ENCODE results near the gene CRADD. TPM values are rescaled to one million over a fixed set of nuclear protein-coding genes. Genes with fewer than 3 reads are reported as not detected.
"Not testable (repeated sequence)": the region's sequence is repeated elsewhere in the genome, so short reads cannot be mapped to it uniquely, and the experiment has no call there.

CRADD gene
- polyA plus RNA-seq, 1 donor, result 19.3 TPM

- Histone ChIP-seq H3K27ac (ENCODE audit: low read length) (no peak overlapping the region), H3K4me1 (ENCODE audit: control insufficient read depth, insufficient read depth, low read length) (no peaks in the 10 kb centered on the region), H3K27me3 (ENCODE audit: control insufficient read depth, insufficient read depth, low read length) (no peaks in the 10 kb centered on the region), H3K36me3 (ENCODE audit: control insufficient read depth, insufficient read depth, low read length) (no peaks in the 10 kb centered on the region), H3K4me3 (ENCODE audit: low read length) (no peak overlapping the region), H3K9me3 (ENCODE audit: control insufficient read depth, low read depth, low read length) (peaks cover 7% of the 10 kb centered on the region)
- WGBS (ENCODE audit: insufficient coverage, low lambda C conversion rate), result 95% methylated on average over 2 of the region's 4 CpGs
- no peak for DNase-seq
These were observed 249.1 kb downstream of the CRADD start for GRCh38 chr12:93926237-93926636.

- DNase-seq; H3K4me1 ChIP-seq (ENCODE audit: control insufficient read depth, insufficient read depth, low read length); H3K27ac ChIP-seq (ENCODE audit: low read length); H3K36me3 ChIP-seq (ENCODE audit: control insufficient read depth, insufficient read depth, low read length); H3K27me3 ChIP-seq (ENCODE audit: control insufficient read depth, insufficient read depth, low read length); H3K9me3 ChIP-seq (ENCODE audit: control insufficient read depth, low read depth, low read length); H3K4me3 ChIP-seq (ENCODE audit: low read length): not testable (repeated sequence)
- no CpG with 5 or more reads among the region's 4 CpGs for WGBS (ENCODE audit: insufficient coverage, low lambda C conversion rate)
These were observed 251.9 kb downstream of the CRADD start for GRCh38 chr12:93929081-93929480.

GRCh38 chr12:93937812-93938211 is 260.6 kb downstream of the CRADD start:
- Histone ChIP-seq H3K9me3 (ENCODE audit: control insufficient read depth, low read depth, low read length) (peaks cover 6% of the 10 kb centered on the region), H3K27me3 (ENCODE audit: control insufficient read depth, insufficient read depth, low read length) (no peaks in the 10 kb centered on the region), H3K4me3 (ENCODE audit: low read length) (no peak overlapping the region), H3K36me3 (ENCODE audit: control insufficient read depth, insufficient read depth, low read length) (no peaks in the 10 kb centered on the region), H3K4me1 (ENCODE audit: control insufficient read depth, insufficient read depth, low read length) (no peaks in the 10 kb centered on the region), H3K27ac (ENCODE audit: low read length) (no peak overlapping the region)
- no CpG with 5 or more reads among the region's 7 CpGs for WGBS (ENCODE audit: insufficient coverage, low lambda C conversion rate)
- DNase-seq, result no peak

DNA sequence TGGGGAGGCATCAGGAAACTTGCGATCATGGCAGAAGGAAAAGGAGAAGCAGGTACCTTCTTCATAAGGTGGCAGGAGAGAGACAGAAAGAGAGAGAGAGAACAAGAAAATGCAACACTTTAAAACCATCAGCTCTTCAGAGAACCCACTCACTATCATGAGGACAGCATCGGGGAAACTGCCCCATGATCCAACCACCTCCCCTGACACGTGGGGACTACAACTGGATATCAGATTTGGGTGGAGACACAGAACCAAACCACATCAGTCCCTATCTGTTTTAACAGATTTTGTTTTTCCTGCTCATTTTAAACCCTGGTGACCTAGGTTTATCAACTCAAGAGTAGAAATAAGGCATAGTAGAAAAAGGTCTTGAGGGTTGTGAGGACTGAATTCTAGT is 261.1 kb downstream of the CRADD start:
- H3K36me3 ChIP-seq (ENCODE audit: control insufficient read depth, insufficient read depth, low read length), result no peaks in the 10 kb centered on the region
- 100% methylated on average over 1 of the region's 3 CpGs for WGBS (ENCODE audit: insufficient coverage, low lambda C conversion rate)
- no peaks in the 10 kb centered on the region for H3K4me1 ChIP-seq (ENCODE audit: control insufficient read depth, insufficient read depth, low read length)
- no peaks in the 10 kb centered on the region for H3K27me3 ChIP-seq (ENCODE audit: control insufficient read depth, insufficient read depth, low read length)
- DNase-seq, result no peak
- no peak overlapping the region for H3K27ac ChIP-seq (ENCODE audit: low read length)
- no peak overlapping the region for H3K4me3 ChIP-seq (ENCODE audit: low read length)
- H3K9me3 ChIP-seq (ENCODE audit: control insufficient read depth, low read depth, low read length), result peaks cover 6% of the 10 kb centered on the region

DNA sequence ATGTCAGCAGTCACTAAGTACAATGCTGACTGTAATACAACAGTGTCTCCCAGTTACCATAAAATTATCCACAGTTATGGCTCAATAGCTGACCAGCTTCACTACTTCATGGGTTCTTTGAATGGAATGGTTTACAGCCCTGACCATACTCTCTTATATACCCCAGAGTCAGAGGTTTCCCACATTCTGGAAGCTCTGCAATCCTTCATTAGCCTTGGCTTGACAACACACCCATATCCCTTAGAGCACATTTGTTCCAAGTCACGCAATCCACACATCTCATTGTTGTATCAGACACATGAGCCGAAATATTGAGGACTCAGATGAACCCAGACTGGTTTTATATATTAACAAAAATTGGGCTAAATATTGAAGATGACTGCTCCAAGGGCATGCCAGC is 261.8 kb downstream of the CRADD start:
- Histone ChIP-seq H3K4me3 (ENCODE audit: low read length) (no peak overlapping the region), H3K27me3 (ENCODE audit: control insufficient read depth, insufficient read depth, low read length) (no peaks in the 10 kb centered on the region), H3K36me3 (ENCODE audit: control insufficient read depth, insufficient read depth, low read length) (no peaks in the 10 kb centered on the region), H3K27ac (ENCODE audit: low read length) (no peak overlapping the region), H3K4me1 (ENCODE audit: control insufficient read depth, insufficient read depth, low read length) (no peaks in the 10 kb centered on the region), H3K9me3 (ENCODE audit: control insufficient read depth, low read depth, low read length) (peaks cover 6% of the 10 kb centered on the region)
- no CpG with 5 or more reads among the region's 2 CpGs for WGBS (ENCODE audit: insufficient coverage, low lambda C conversion rate)
- DNase-seq, result no peak

DNA sequence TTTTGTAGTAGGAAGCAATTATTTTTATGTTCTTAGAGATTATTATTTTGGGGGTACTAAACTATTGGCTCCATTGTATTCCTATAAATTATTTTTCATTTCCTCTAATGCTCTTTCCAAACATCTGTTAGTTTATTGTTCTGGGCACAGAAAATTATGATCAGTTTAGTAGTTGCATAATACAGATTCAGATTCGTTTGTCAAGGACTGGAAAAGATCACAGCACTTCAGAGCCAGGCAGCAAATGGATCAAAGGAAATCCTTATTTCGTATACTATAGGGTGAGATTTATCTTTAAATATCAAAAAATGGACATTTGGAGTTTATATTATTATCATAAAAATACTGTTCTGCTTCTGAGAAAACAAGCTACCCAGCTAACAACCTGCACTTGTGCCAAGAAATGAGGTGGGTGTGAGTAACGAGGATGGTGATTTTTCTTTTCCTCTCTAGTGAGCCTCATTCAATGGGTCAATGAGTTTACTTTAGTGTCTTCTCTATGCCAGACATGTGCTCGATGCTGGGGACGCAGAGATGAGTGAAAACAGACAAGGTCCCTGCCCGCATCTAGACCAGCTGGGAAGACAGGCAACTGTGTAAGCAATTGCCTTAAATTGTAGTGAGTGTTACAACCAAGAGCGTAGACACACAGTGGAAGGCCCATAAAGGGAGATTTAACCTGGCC is 262.6 kb downstream of the CRADD start:
- WGBS (ENCODE audit: insufficient coverage, low lambda C conversion rate), result 100% methylated on average over 2 of the region's 7 CpGs
- Histone ChIP-seq H3K4me3 (ENCODE audit: low read length) (no peak overlapping the region), H3K27me3 (ENCODE audit: control insufficient read depth, insufficient read depth, low read length) (no peaks in the 10 kb centered on the region), H3K27ac (ENCODE audit: low read length) (no peak overlapping the region), H3K9me3 (ENCODE audit: control insufficient read depth, low read depth, low read length) (peaks cover 3% of the 10 kb centered on the region), H3K4me1 (ENCODE audit: control insufficient read depth, insufficient read depth, low read length) (no peaks in the 10 kb centered on the region), H3K36me3 (ENCODE audit: control insufficient read depth, insufficient read depth, low read length) (no peaks in the 10 kb centered on the region)
- no peak for DNase-seq

- no peaks in the 10 kb centered on the region for H3K4me1 ChIP-seq (ENCODE audit: control insufficient read depth, insufficient read depth, low read length)
- no peak overlapping the region for H3K27ac ChIP-seq (ENCODE audit: low read length)
- H3K9me3 ChIP-seq (ENCODE audit: control insufficient read depth, low read depth, low read length), result no peaks in the 10 kb centered on the region
- no peak overlapping the region for H3K4me3 ChIP-seq (ENCODE audit: low read length)
- H3K36me3 ChIP-seq (ENCODE audit: control insufficient read depth, insufficient read depth, low read length), result no peaks in the 10 kb centered on the region
- DNase-seq, result no peak
- H3K27me3 ChIP-seq (ENCODE audit: control insufficient read depth, insufficient read depth, low read length), result no peaks in the 10 kb centered on the region
- 75% methylated on average over 2 of the region's 2 CpGs for WGBS (ENCODE audit: insufficient coverage, low lambda C conversion rate)
These were observed 266.6 kb downstream of the CRADD start for GRCh38 chr12:93943780-93944179.

DNA sequence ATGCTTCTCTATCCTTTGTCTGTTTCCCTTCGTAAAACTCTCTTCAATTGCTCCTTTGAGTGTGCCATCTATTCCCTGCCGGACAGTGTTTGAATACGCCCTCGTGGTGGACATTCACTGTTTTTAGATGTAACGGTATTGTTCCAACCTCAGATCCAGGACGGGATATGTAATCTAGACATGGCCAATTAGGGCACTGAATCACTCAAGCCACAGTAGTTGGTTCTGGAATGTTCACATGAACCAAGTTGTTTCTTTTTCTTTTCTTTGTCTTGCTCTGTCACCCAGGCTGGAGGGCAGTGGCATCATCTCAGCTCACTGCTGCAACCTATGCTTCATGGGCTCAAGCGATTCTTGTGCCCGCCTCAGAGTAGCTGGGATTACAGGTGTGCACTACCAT is 267.0 kb downstream of the CRADD start:
- Histone ChIP-seq H3K27ac (ENCODE audit: low read length) (no peak overlapping the region), H3K27me3 (ENCODE audit: control insufficient read depth, insufficient read depth, low read length) (no peaks in the 10 kb centered on the region), H3K36me3 (ENCODE audit: control insufficient read depth, insufficient read depth, low read length) (no peaks in the 10 kb centered on the region), H3K4me1 (ENCODE audit: control insufficient read depth, insufficient read depth, low read length) (no peaks in the 10 kb centered on the region), H3K9me3 (ENCODE audit: control insufficient read depth, low read depth, low read length) (no peaks in the 10 kb centered on the region), H3K4me3 (ENCODE audit: low read length) (no peak overlapping the region)
- no peak for DNase-seq
- WGBS (ENCODE audit: insufficient coverage, low lambda C conversion rate), result no CpG with 5 or more reads among the region's 8 CpGs

Other genes starting within 250 kb of the CRADD start
- gene UBE2N, start 235.4 kb upstream of the CRADD start, polyA plus RNA-seq, result 102 TPM
- 64.0 TPM for gene MRPL42, start 209.9 kb upstream of the CRADD start, polyA plus RNA-seq
- gene SOCS2, start 104.7 kb upstream of the CRADD start, polyA plus RNA-seq, result 32.2 TPM